ENCODE results near the gene INPP4B. TPM values are rescaled to one million over a fixed set of nuclear protein-coding genes. Genes with fewer than 3 reads are reported as not detected.

Gene INPP4B
- total RNA-seq, 1 donor from 2014 or later, result 4.9 TPM

DNA sequence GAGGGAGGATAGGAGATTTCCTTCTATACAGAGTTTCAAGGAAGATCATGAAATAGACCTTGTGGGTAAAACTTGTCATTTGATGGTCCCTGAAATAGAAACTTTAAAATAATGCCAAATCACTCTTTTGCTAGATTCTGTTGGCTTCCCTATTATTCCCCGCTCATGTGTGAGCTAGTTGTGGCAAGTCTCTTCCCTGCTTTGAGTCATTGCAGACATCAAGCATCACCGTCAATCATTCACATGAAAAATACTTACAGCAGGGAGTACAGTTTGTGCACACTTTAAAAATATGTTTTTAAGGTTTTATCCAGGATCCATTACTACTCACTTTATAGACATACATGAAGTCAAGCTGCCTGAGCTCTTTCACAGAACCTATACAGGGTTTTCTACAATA lies 35.2 kb upstream of the INPP4B start:
- Mint-ChIP-seq H3K36me3 (ENCODE audit: low read depth, unreplicated experiment) (no peaks in the 10 kb centered on the region), H3K4me1 (ENCODE audit: unreplicated experiment) (no peaks in the 10 kb centered on the region), H3K27me3 (ENCODE audit: unreplicated experiment) (no peaks in the 10 kb centered on the region), H3K27ac (ENCODE audit: unreplicated experiment) (no peak overlapping the region), H3K4me3 (ENCODE audit: unreplicated experiment) (no peak overlapping the region), H3K9me3 (ENCODE audit: unreplicated experiment) (no peaks in the 10 kb centered on the region)
- no peak for DNase-seq (ENCODE audit: low spot score)
- TF ChIP-seq, protein P1, sequence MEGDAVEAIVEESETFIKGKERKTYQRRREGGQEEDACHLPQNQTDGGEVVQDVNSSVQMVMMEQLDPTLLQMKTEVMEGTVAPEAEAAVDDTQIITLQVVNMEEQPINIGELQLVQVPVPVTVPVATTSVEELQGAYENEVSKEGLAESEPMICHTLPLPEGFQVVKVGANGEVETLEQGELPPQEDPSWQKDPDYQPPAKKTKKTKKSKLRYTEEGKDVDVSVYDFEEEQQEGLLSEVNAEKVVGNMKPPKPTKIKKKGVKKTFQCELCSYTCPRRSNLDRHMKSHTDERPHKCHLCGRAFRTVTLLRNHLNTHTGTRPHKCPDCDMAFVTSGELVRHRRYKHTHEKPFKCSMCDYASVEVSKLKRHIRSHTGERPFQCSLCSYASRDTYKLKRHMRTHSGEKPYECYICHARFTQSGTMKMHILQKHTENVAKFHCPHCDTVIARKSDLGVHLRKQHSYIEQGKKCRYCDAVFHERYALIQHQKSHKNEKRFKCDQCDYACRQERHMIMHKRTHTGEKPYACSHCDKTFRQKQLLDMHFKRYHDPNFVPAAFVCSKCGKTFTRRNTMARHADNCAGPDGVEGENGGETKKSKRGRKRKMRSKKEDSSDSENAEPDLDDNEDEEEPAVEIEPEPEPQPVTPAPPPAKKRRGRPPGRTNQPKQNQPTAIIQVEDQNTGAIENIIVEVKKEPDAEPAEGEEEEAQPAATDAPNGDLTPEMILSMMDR (IDR thresholded peaks at IDR 0.05; ENCODE audit: unreplicated experiment), result no peak

GRCh38 chr4:142875117-142875516 lies 29.0 kb upstream of the INPP4B start:
- Mint-ChIP-seq H3K4me3 (ENCODE audit: unreplicated experiment) (no peak overlapping the region), H3K9me3 (ENCODE audit: unreplicated experiment) (no peaks in the 10 kb centered on the region), H3K36me3 (ENCODE audit: low read depth, unreplicated experiment) (no peaks in the 10 kb centered on the region), H3K27me3 (ENCODE audit: unreplicated experiment) (no peaks in the 10 kb centered on the region), H3K27ac (ENCODE audit: unreplicated experiment) (no peak overlapping the region), H3K4me1 (ENCODE audit: unreplicated experiment) (no peaks in the 10 kb centered on the region)
- TF ChIP-seq, protein P1 (IDR thresholded peaks at IDR 0.05; ENCODE audit: unreplicated experiment), result no peak
- no peak for DNase-seq (ENCODE audit: low spot score)

DNA sequence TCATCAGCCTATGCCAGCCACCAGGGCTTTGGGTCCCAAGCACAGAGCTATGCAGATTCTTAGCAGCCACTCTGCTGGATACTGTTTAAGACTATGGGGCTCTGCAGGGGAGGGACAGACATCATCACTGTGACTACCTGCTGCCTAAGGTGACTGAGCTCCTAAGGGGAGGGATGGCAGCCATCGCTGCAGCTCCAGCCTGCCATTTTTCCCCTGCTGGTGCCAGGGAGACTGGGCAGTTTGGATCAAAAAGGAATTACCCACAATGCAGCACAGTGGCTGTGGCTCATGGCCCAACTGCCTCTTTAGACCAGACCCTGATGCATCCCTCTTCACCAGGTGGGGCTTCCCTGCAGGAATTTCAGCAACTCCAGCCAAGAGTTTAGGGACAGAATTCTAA lies 28.6 kb upstream of the INPP4B start:
- Mint-ChIP-seq H3K9me3 (ENCODE audit: unreplicated experiment) (no peaks in the 10 kb centered on the region), H3K27ac (ENCODE audit: unreplicated experiment) (no peak overlapping the region), H3K4me3 (ENCODE audit: unreplicated experiment) (no peak overlapping the region), H3K27me3 (ENCODE audit: unreplicated experiment) (no peaks in the 10 kb centered on the region), H3K36me3 (ENCODE audit: low read depth, unreplicated experiment) (no peaks in the 10 kb centered on the region), H3K4me1 (ENCODE audit: unreplicated experiment) (no peaks in the 10 kb centered on the region)
- no peak for DNase-seq (ENCODE audit: low spot score)
- TF ChIP-seq, protein P1 (IDR thresholded peaks at IDR 0.05; ENCODE audit: unreplicated experiment), result no peak

DNA sequence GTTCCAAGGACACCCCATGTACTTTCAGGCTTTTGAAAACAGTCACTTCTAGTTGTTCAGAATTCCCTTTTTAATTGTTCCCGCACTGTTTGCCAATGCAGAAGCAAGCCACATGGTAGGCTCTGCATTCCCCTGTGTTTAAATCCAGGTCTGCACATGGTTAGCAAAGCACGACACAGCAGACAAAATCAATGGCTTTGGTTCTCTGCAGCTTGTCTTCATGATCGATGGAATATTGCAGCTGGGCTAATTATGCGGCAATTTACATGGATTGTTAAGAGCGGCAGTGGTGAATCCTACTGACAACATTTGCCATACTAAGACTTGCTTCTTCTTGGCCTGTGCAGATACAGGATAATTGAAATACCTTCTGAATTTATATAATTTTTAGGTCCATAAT lies 20.6 kb upstream of the INPP4B start:
- no peak for DNase-seq (ENCODE audit: low spot score)

GRCh38 chr4:142861351-142861750 lies 15.2 kb upstream of the INPP4B start:
- no peak overlapping the region for H3K4me3 Mint-ChIP-seq (ENCODE audit: unreplicated experiment)
- no peak for DNase-seq (ENCODE audit: low spot score)
- H3K27me3 Mint-ChIP-seq (ENCODE audit: unreplicated experiment), result no peaks in the 10 kb centered on the region
- H3K9me3 Mint-ChIP-seq (ENCODE audit: unreplicated experiment), result no peaks in the 10 kb centered on the region
- H3K27ac Mint-ChIP-seq (ENCODE audit: unreplicated experiment), result no peak overlapping the region
- H3K4me1 Mint-ChIP-seq (ENCODE audit: unreplicated experiment), result no peaks in the 10 kb centered on the region
- TF ChIP-seq, protein P1 (IDR thresholded peaks at IDR 0.05; ENCODE audit: unreplicated experiment), result no peak
- no peaks in the 10 kb centered on the region for H3K36me3 Mint-ChIP-seq (ENCODE audit: low read depth, unreplicated experiment)

More for the DNA sequence above, 20.6 kb upstream of the INPP4B start:
- Mint-ChIP-seq H3K4me3 (ENCODE audit: unreplicated experiment) (no peak overlapping the region), H3K36me3 (ENCODE audit: low read depth, unreplicated experiment) (no peaks in the 10 kb centered on the region), H3K27ac (ENCODE audit: unreplicated experiment) (no peak overlapping the region), H3K9me3 (ENCODE audit: unreplicated experiment) (no peaks in the 10 kb centered on the region), H3K4me1 (ENCODE audit: unreplicated experiment) (no peaks in the 10 kb centered on the region), H3K27me3 (ENCODE audit: unreplicated experiment) (no peaks in the 10 kb centered on the region)
- TF ChIP-seq, protein P1 (IDR thresholded peaks at IDR 0.05; ENCODE audit: unreplicated experiment), result no peak

All from endothelial cell (in vitro differentiated cells).